Measurements from ENCODE around the gene SH3D19.

DNA sequence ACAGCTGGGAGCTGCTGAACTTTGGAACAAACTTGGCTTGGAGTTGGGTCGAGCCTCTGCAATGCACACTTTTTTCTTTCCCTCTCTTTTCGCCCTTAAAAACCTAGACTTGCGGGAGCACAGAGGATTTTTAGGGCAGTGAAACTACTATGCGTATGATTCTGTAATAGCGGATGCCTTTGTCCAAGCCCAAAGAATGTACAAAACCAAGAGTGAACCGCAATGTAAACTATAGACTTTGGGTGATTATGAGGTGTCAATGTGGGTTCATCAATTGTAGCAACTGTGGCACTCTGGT, 493 bp upstream of the SH3D19 start:
- TF ChIP-seq CTCF (IDR thresholded peaks at IDR 0.05) (no peak), POLR2A (IDR thresholded peaks at IDR 0.05) (no peak)
